MM.1S (cell line): ENCODE measurements around the gene ART3.

ENCODE experiments used
- CTCF ChIP-seq: fragments of 300-600 bp; sonication (generic); IDR thresholded peaks from 2 replicates; pipeline ENCODE4 v1.5.1; 2016; ENCODE audit warnings: antibody characterized with exemption, low read length, mixed read lengths
- EZH2 ChIP-seq: fragments of 300-600 bp; sonication (generic); optimal IDR thresholded peaks from 2 replicates; pipeline ENCODE3; 2017; ENCODE audit warnings: low read depth, mild to moderate bottlenecking, antibody characterized with exemption, low read length, mixed read lengths

- TF ChIP-seq EZH2 = no peak
- TF ChIP-seq CTCF = no peak
Observed at GRCh38 chr4:76090241-76090691, 15.8 kb downstream of the ART3 start.
